Right hindlimb (tissue), 1 donor: ENCODE results near the gene DSG2.
"Not testable (repeated sequence)": the region's sequence is repeated elsewhere in the genome, so short reads cannot be mapped to it uniquely, and the experiment has no call there.

Source experiments
- DNase-seq: peaks from one replicate; pipeline ENCODE4 v3.0.0-alpha.2; 2018

Gene DSG2

GRCh38 chr18:31497836-31498573 is at the start of gene DSG2:
DSG2 (plus strand) TSS chr18:31498177; CDS start chr18:31498252, 75 bp downstream.
- peak; percentile 67 for DNase-seq

DNA sequence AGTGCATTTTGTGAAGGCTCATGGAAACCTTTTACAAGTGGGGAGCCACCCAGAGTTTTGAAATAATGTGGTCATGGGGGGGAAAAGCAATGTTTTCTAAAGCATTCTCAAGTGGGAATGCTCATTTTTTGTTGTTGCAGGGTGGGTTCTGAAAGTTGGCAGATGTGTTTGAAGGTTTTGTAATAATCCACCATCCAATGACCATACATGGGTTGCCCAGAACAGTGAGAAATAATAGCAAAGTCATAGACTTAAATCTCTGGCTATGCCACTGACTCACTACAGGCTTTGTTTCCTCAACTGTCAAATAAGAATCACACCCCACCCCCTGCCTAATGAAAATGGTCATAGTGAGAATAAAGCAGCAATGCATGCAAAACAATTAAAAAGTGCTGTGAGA is 47.6 kb upstream of the DSG2 start:
- DNase-seq: no peak

DNA sequence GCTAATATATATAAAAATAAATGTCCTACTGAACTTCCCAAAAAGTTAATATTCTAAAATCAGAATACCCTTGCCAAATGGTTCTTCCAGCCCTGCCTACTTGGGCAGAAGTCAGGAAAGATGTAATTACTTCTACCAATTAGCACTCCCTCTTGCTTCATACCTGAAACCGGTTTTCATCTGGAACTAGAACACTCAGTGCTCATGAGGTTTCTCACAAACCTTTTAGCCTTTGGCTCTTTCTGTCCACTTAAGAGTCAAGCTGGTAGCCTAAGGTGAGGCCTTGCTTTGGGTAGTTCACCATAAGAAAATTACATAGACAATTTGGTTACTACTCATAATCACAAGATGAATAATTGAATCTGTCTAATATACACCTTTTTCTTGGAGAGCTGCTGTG is 46.4 kb upstream of the DSG2 start:
- DNase-seq: no peak

DNA sequence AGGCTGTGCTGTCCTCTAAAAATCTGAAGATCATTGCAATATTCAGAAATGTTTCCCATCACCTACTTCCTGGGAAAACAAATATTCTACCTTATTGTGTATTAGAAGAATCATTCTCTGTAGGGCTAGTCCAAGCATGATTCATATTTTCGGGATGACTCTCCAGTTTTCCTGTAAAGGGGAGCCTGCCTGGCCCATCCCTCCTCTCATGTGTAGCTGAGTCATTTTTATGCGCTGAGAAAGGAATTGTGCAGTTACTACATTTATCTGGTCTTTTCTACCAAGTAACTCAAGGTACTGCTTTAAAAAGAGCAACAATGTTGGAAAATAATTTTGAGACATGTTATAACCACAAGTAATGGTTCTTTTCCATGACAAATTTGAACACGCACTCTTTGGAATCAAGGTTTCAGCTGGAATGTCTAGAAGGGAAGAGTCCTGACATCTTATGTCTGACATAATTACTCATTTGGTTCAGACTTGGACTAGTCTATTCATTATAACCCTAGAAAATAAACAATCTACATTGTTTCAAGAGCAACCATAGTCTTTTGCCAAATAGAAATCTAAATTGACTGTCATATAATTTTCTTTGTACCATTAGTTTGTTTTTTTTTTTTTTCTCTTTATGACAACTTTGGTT is 43.8 kb upstream of the DSG2 start:
- DNase-seq: no peak

DNA sequence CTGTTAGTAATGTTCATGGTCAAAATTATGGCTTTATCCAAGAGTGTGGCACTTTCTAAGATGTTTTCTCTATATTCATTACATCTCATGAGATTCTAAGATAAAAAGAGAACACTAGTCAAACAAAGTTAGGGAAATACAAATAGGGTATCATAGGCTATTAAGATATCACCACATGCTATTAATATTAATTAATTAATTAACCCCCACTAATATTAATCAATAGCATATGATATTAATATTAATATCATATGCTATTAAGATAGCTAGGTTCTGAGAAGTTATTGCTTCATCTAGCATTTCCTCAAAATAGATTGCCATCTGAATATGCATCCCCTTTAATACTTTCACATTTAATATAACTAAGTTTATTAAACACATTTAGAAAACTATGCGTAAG is 28.3 kb upstream of the DSG2 start:
- no peak for DNase-seq

DNA sequence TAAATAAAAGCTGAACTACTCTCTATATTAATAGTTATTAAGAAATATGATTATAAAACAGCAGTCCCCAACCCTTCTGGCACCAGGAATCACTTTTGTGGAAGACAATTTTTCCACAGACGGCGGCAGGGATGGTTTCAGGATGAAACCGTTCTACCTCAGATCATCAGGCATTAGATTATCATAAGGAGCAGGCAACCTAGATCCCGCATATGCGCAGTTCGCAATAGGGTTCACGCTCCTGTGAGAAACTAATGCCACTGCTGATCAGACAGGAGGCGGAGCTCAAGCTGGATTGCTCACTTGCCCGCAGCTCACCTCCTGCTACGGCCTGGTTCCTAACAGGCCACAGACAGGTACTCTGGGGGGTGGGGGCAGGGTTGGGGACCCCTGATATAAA is 19.3 kb upstream of the DSG2 start:
- DNase-seq: no peak

DNA sequence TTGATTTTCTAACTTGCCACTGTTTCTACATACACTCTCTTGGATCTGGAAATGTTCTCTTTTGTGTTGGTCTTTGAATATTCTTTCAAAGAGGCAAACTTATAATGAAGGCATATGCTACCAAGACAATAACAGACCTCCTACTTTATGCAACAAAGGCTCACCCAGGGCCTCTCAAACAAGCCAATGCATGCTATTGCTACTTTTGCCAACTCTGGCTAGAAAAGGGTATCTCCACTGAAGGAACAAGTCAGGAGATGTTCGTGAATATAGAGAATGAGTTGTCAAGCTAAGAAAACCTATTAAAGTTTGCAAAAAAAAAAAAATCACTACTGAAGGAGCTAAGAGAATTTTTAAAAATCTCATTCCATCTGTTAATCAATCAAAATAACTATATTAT is 15.9 kb upstream of the DSG2 start:
- no peak for DNase-seq

- no peak for DNase-seq
Observed at GRCh38 chr18:31483396-31483795, 14.6 kb upstream of the DSG2 start.

- no peak for DNase-seq
Observed at GRCh38 chr18:31484461-31484860, 13.5 kb upstream of the DSG2 start.

DNA sequence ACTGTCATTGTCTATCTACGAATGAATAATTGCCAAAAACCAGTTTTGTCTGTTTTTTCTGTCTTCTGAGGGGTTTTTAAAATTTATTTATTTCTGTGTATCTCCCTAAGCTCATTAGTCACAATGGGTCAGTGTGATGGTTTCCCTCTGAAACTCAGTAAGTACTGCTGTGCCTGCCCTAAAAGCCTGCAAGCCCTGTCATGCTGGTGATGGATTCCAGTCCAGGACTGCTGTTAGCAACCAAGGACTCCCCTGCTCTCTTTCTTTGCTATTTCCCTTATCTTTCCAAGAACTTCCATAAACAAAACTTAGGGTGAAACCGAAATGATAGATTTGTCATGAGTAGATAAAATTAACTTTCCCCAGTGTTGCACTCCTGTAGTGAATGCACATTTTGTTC is 11.8 kb upstream of the DSG2 start:
- no peak for DNase-seq

DNA sequence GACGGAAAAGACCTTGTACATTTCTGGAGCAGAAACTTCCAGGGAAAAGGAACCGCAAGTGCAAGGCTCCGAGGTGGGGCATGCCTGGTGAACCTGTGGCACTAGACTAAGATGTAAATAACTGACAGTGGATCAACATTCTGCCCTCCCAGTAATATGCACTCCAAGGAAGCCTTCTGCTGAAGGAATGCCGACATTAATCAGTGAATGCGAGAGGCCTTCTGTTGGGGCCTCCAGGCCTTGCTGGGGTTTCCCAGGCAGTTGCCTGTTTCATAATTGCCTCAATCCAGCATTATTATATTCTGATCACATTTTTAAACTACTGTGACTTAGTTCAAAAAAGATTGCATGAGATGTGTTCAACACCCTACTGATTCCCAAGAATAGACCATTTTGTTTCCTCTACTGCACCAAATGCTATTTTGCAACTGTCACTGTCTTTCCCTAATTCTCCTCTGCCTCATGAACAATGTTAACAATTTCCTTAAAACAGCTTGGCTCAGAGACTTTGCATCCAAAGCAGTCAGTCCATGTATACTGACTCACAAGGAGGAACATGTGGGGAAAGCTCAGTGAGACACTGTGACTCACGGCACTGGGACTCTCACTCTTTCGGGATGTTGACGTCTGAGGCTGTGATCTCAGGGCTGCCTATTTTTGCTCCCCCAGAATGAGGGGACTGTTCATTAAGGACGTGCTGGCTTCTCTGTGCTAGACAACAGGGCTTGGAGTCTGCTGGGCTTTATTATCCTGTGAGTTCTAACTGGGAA is 10.5 kb upstream of the DSG2 start:
- DNase-seq: no peak

GRCh38 chr18:31489311-31489710 is 8.7 kb upstream of the DSG2 start:
- DNase-seq: no peak

- no peak for DNase-seq
Observed at GRCh38 chr18:31490387-31490786, 7.6 kb upstream of the DSG2 start.

DNA sequence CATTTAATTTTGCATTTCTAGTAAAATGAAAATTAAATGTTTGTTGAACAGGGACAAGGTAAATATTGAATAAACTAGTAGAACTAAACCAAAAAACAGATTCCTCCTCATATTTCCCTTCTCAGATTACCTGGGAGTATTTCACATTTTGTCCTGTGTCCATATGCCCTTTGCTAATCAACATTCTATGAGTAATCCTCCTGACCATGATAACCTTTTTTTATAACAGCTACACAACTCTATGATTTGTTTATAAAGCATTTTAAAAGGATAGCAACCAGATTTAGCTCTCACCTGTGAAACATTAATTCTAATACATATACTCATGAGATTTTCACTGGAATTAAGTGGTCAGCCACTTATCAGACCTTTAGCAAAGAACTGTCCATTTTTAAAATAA is 7.1 kb upstream of the DSG2 start:
- DNase-seq: no peak

DNA sequence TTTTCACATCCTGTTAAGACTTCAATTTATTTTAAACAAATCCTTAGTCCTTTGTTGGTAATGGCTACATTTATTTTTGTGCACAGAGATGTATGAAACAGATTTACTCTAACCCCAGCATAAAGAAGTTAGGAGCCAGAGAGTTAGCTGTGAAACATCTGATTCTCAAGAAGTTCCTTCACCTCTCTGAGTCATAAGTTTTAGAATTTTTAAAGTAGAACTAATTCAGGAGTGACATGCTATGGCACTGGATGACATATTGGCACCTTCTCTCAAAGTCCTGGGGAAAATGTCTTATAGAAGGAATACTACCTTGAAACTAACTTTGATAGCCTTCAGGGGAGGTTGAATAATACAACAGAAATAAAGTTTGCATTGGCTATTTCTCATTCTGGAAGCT is 6.4 kb upstream of the DSG2 start:
- DNase-seq: no peak

- no peak for DNase-seq
Observed at GRCh38 chr18:31492671-31493070, 5.3 kb upstream of the DSG2 start.

GRCh38 chr18:31493171-31493570 is 4.8 kb upstream of the DSG2 start:
- DNase-seq: no peak

GRCh38 chr18:31493941-31494340 is 4.0 kb upstream of the DSG2 start:
- DNase-seq: no peak

DNA sequence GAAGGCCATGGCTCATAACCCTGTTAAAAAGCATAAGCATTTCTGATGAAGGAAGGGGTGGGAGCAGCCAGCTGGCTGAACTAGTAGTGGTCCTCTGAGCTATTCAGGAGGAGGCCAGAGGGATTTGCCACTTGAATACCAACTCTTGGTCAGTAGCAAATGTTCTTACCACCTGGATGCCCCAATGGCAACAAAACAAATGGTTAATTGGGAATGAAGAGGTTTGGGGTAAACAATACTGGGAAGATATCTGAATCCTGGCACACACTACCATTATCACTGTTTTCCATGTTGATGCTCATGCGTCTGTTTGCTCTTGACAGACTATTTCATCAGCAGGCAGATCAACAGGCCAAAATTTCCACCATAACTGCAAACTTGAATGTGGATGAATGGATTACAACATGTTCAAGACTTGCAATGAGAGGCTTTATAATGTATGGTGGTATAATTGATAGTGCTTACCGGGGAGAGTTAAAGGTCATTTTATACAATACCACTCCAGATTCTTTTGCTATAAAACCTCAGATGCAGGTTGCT is 3.2 kb upstream of the DSG2 start:
- not testable (repeated sequence) for DNase-seq

- no peak for DNase-seq
Observed at GRCh38 chr18:31497404-31497835, 557 bp upstream of the DSG2 start.

GRCh38 chr18:31498574-31499524 is 872 bp downstream of the DSG2 start:
- no peak for DNase-seq

DNA sequence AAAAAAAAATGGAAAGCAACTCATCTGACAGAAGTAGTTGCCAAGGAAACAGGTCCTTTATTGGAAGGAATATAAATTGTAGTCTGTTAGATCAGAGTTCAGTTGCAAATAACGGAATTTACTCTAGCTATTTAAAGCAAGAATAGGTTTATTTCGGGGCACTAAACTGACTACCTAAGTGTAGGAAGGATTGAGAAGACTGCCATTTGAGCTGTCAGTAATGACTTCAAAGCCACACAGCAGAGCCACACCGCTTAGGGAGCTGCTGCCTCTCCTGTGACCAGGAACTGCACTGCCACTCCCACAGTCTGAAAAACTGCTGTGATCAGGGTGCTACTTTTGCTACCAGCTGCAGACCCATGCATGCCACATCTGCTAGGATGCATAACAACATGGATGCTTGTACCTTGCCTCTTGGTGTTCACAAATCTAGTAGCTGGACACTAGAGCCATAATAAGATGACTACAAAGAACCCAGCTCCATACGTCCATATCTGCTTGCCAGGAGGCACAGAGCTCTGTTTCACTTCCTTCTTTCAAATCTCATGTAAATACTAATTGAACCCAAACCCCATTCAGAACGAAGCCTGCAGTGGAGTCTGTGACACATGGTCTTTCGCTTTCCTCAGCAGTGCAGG is 2.2 kb downstream of the DSG2 start:
- no peak for DNase-seq
